Measurements from ENCODE around the gene SPATC1L.

GRCh38 chr21:46216132-46216747 is 32.0 kb upstream of the SPATC1L start:
- TF ChIP-seq POLR2A (IDR thresholded peaks at IDR 0.05) (no peak), CTCF (IDR thresholded peaks at IDR 0.05) (no peak), POLR2AphosphoS5 (IDR thresholded peaks at IDR 0.05; ENCODE audit: insufficient read depth in 1 of 2, low read depth in 1 of 2) (no peak)
